ENCODE results near the gene CFI. TPM values are rescaled to one million over a fixed set of nuclear protein-coding genes. Genes with fewer than 3 reads are reported as not detected.

CFI gene
- total and polyA plus RNA-seq, 2 experiments from 2014 or later = 112 to 163 TPM

GRCh38 chr4:109809655-109810054 lies 7.9 kb upstream of the CFI start:
- H4K20me1 ChIP-seq (ENCODE audit: insufficient read depth, poor library complexity, severe bottlenecking) = no peaks in the 10 kb centered on the region
- no peaks in the 10 kb centered on the region for H3K36me3 ChIP-seq (replicated peaks; ENCODE audit: insufficient read depth, low read depth)
- no peaks in the 10 kb centered on the region for H3K9me3 ChIP-seq (ENCODE audit: low read depth)
- no peaks in the 10 kb centered on the region for H3K4me1 ChIP-seq (ENCODE audit: insufficient read depth)
- DNase-seq (ENCODE audit: low spot score) = no peak
- no peak for TF ChIP-seq EZH2 (IDR thresholded peaks at IDR 0.05; ENCODE audit: borderline replicate concordance)
- TF ChIP-seq EZH2phosphoT487 (IDR thresholded peaks at IDR 0.05; ENCODE audit: low read depth, severe bottlenecking, unreplicated experiment) = no peak
- no peak for TF ChIP-seq CTCF (IDR thresholded peaks at IDR 0.05; ENCODE audit: poor library complexity)
- H3K4me3 ChIP-seq = no peak overlapping the region
- no peaks in the 10 kb centered on the region for H3K27me3 ChIP-seq
- 93% methylated on average over 2 of the region's 2 CpGs for WGBS (ENCODE audit: low lambda C conversion rate, missing lambda C conversion rate)
- H3K4me2 ChIP-seq = no peak overlapping the region
- no peak overlapping the region for H3K27ac ChIP-seq
- H3K79me2 ChIP-seq = no peaks in the 10 kb centered on the region
- no peaks in the 10 kb centered on the region for H3K9me2 ChIP-seq (replicated peaks; ENCODE audit: insufficient read depth)
- no peak overlapping the region for H2AFZ ChIP-seq

- Histone ChIP-seq H3K36me3 (replicated peaks; ENCODE audit: insufficient read depth, low read depth) (no peaks in the 10 kb centered on the region), H3K9me2 (replicated peaks; ENCODE audit: insufficient read depth) (no peaks in the 10 kb centered on the region), H3K27me3 (no peaks in the 10 kb centered on the region), H3K79me2 (peaks cover 12% of the 10 kb centered on the region), H3K4me2 (no peak overlapping the region), H2AFZ (no peak overlapping the region), H4K20me1 (ENCODE audit: insufficient read depth, poor library complexity, severe bottlenecking) (no peaks in the 10 kb centered on the region), H3K4me3 (no peak overlapping the region), H3K27ac (no peak overlapping the region), H3K9me3 (ENCODE audit: low read depth) (no peaks in the 10 kb centered on the region), H3K4me1 (ENCODE audit: insufficient read depth) (no peaks in the 10 kb centered on the region)
- peak; percentile 60 for DNase-seq (ENCODE audit: low spot score)
- 24% methylated on average over 4 of the region's 4 CpGs for WGBS (ENCODE audit: low lambda C conversion rate, missing lambda C conversion rate)
- TF ChIP-seq EZH2phosphoT487 (IDR thresholded peaks at IDR 0.05; ENCODE audit: low read depth, severe bottlenecking, unreplicated experiment) (no peak), CTCF (IDR thresholded peaks at IDR 0.05; ENCODE audit: poor library complexity) (peak; percentile 50)
These were observed 2.2 kb upstream of the CFI start for GRCh38 chr4:109803924-109804571.

- Histone ChIP-seq H3K4me1 (ENCODE audit: insufficient read depth) (no peaks in the 10 kb centered on the region), H3K27me3 (no peaks in the 10 kb centered on the region), H4K20me1 (ENCODE audit: insufficient read depth, poor library complexity, severe bottlenecking) (no peaks in the 10 kb centered on the region), H3K9me3 (ENCODE audit: low read depth) (no peaks in the 10 kb centered on the region), H3K36me3 (replicated peaks; ENCODE audit: insufficient read depth, low read depth) (no peaks in the 10 kb centered on the region), H2AFZ (peak overlapping the region; percentile 36), H3K27ac (peak overlapping the region; percentile 5), H3K4me2 (peak overlapping the region; percentile 57), H3K9me2 (replicated peaks; ENCODE audit: insufficient read depth) (no peaks in the 10 kb centered on the region), H3K79me2 (peaks cover 23% of the 10 kb centered on the region), H3K4me3 (peak overlapping the region; percentile 12)
- TF ChIP-seq EZH2phosphoT487 (IDR thresholded peaks at IDR 0.05; ENCODE audit: low read depth, severe bottlenecking, unreplicated experiment) (no peak), EZH2 (IDR thresholded peaks at IDR 0.05; ENCODE audit: borderline replicate concordance) (no peak), CTCF (IDR thresholded peaks at IDR 0.05; ENCODE audit: poor library complexity) (no peak)
- 51% methylated on average over 4 of the region's 4 CpGs for WGBS (ENCODE audit: low lambda C conversion rate, missing lambda C conversion rate)
- no peak for DNase-seq (ENCODE audit: low spot score)
These were observed 555 bp downstream of the CFI start for GRCh38 chr4:109801099-109801789.

Measured in hepatocyte (in vitro differentiated cells).